Neuron (in vitro differentiated cells): Measurements from ENCODE around the gene ZNF511.

ENCODE experiments used
- H2AFZ ChIP-seq: one replicate; pipeline ENCODE4 v1.6.1; 2013; ENCODE audit warnings: low read depth, mild to moderate bottlenecking, inconsistent platforms, low read length, moderate library complexity
- H3K27me3 ChIP-seq: one replicate; pipeline ENCODE4 v1.6.1; 2013; ENCODE audit warnings: low read length; ENCODE audit not compliant: insufficient read depth
- H3K36me3 ChIP-seq: one replicate; pipeline ENCODE4 v1.6.1; 2013; ENCODE audit warnings: low read length; ENCODE audit not compliant: insufficient read depth
- H3K4me1 ChIP-seq: one replicate; pipeline ENCODE4 v1.6.1; 2013; ENCODE audit warnings: low read length; ENCODE audit not compliant: insufficient read depth
- H3K4me3 ChIP-seq: 2 replicates; pipeline ENCODE4 v1.5.1; 2013; ENCODE audit warnings: mild to moderate bottlenecking, low read length, moderate library complexity
- H3K9me3 ChIP-seq: one replicate; pipeline ENCODE4 v1.6.1; 2013; ENCODE audit warnings: low read length

Gene ZNF511

GRCh38 chr10:133306941-133307379, 1.8 kb upstream of the ZNF511 start:
- Histone ChIP-seq H3K4me1 (peaks cover 20% of the 10 kb centered on the region), H3K27me3 (no peaks in the 10 kb centered on the region), H2AFZ (no peak overlapping the region), H3K36me3 (peaks cover 28% of the 10 kb centered on the region), H3K4me3 (no peak overlapping the region), H3K9me3 (no peaks in the 10 kb centered on the region)

- Histone ChIP-seq H3K9me3 (no peaks in the 10 kb centered on the region), H2AFZ (peak overlapping the region; percentile 86), H3K4me1 (peaks cover 20% of the 10 kb centered on the region), H3K27me3 (no peaks in the 10 kb centered on the region), H3K4me3 (peak overlapping the region; percentile 82), H3K36me3 (peaks cover 25% of the 10 kb centered on the region)
Observed at GRCh38 chr10:133307776-133308420, 816 bp upstream of the ZNF511 start.

GRCh38 chr10:133309100-133309719, 496 bp downstream of the ZNF511 start:
- H2AFZ ChIP-seq = peak overlapping the region; percentile 86
- H3K4me3 ChIP-seq = peak overlapping the region; percentile 82
- H3K36me3 ChIP-seq = peaks cover 25% of the 10 kb centered on the region
- peaks cover 20% of the 10 kb centered on the region for H3K4me1 ChIP-seq
- H3K9me3 ChIP-seq = no peaks in the 10 kb centered on the region
- H3K27me3 ChIP-seq = no peaks in the 10 kb centered on the region

- Histone ChIP-seq H3K4me1 (peaks cover 20% of the 10 kb centered on the region), H2AFZ (no peak overlapping the region), H3K27me3 (no peaks in the 10 kb centered on the region), H3K4me3 (peak overlapping the region; percentile 82), H3K9me3 (no peaks in the 10 kb centered on the region), H3K36me3 (peaks cover 25% of the 10 kb centered on the region)
Observed at GRCh38 chr10:133309720-133310398, 1.1 kb downstream of the ZNF511 start.

- Histone ChIP-seq H3K27me3 (no peaks in the 10 kb centered on the region), H3K36me3 (peaks cover 25% of the 10 kb centered on the region), H3K4me1 (peaks cover 20% of the 10 kb centered on the region), H3K9me3 (no peaks in the 10 kb centered on the region), H2AFZ (no peak overlapping the region), H3K4me3 (no peak overlapping the region)
Observed at GRCh38 chr10:133310399-133310755, 1.7 kb downstream of the ZNF511 start.

GRCh38 chr10:133310789-133311188, 2.1 kb downstream of the ZNF511 start:
- H3K36me3 ChIP-seq = peaks cover 21% of the 10 kb centered on the region

GRCh38 chr10:133311570-133311969, 2.9 kb downstream of the ZNF511 start:
- no peak overlapping the region for H3K4me3 ChIP-seq
- H3K27me3 ChIP-seq = no peaks in the 10 kb centered on the region

More at GRCh38 chr10:133310789-133311188, 2.1 kb downstream of the ZNF511 start:
- Histone ChIP-seq H3K9me3 (no peaks in the 10 kb centered on the region), H3K27me3 (no peaks in the 10 kb centered on the region), H3K4me3 (no peak overlapping the region), H2AFZ (no peak overlapping the region), H3K4me1 (peaks cover 20% of the 10 kb centered on the region)

GRCh38 chr10:133312016-133312768, 3.5 kb downstream of the ZNF511 start:
- no peak overlapping the region for H3K4me3 ChIP-seq

More at GRCh38 chr10:133311570-133311969, 2.9 kb downstream of the ZNF511 start:
- Histone ChIP-seq H3K9me3 (no peaks in the 10 kb centered on the region), H3K36me3 (peaks cover 21% of the 10 kb centered on the region), H3K4me1 (peaks cover 20% of the 10 kb centered on the region), H2AFZ (no peak overlapping the region)

GRCh38 chr10:133312769-133313145, 4.0 kb downstream of the ZNF511 start:
- H3K36me3 ChIP-seq = peaks cover 21% of the 10 kb centered on the region
- no peaks in the 10 kb centered on the region for H3K9me3 ChIP-seq
- no peak overlapping the region for H3K4me3 ChIP-seq
- H3K4me1 ChIP-seq = peaks cover 10% of the 10 kb centered on the region
- H3K27me3 ChIP-seq = no peaks in the 10 kb centered on the region
- H2AFZ ChIP-seq = no peak overlapping the region

More at GRCh38 chr10:133312016-133312768, 3.5 kb downstream of the ZNF511 start:
- H2AFZ ChIP-seq = no peak overlapping the region
- H3K4me1 ChIP-seq = peaks cover 16% of the 10 kb centered on the region
- H3K36me3 ChIP-seq = peaks cover 21% of the 10 kb centered on the region
- no peaks in the 10 kb centered on the region for H3K9me3 ChIP-seq
- no peaks in the 10 kb centered on the region for H3K27me3 ChIP-seq

- Histone ChIP-seq H3K36me3 (peaks cover 21% of the 10 kb centered on the region), H2AFZ (no peak overlapping the region), H3K4me3 (no peak overlapping the region)
Observed at GRCh38 chr10:133313192-133313591, 4.5 kb downstream of the ZNF511 start.

GRCh38 chr10:133314911-133315310, 6.2 kb downstream of the ZNF511 start:
- no peaks in the 10 kb centered on the region for H3K4me1 ChIP-seq

More at GRCh38 chr10:133313192-133313591, 4.5 kb downstream of the ZNF511 start:
- Histone ChIP-seq H3K27me3 (no peaks in the 10 kb centered on the region), H3K4me1 (peaks cover 6% of the 10 kb centered on the region), H3K9me3 (no peaks in the 10 kb centered on the region)

GRCh38 chr10:133315847-133316246, 7.1 kb downstream of the ZNF511 start:
- Histone ChIP-seq H3K9me3 (no peaks in the 10 kb centered on the region), H3K36me3 (peaks cover 10% of the 10 kb centered on the region), H3K4me3 (no peak overlapping the region), H2AFZ (no peak overlapping the region), H3K4me1 (no peaks in the 10 kb centered on the region), H3K27me3 (no peaks in the 10 kb centered on the region)

More at GRCh38 chr10:133314911-133315310, 6.2 kb downstream of the ZNF511 start:
- H3K9me3 ChIP-seq = no peaks in the 10 kb centered on the region
- H3K27me3 ChIP-seq = no peaks in the 10 kb centered on the region
- peaks cover 18% of the 10 kb centered on the region for H3K36me3 ChIP-seq
- no peak overlapping the region for H2AFZ ChIP-seq
- H3K4me3 ChIP-seq = no peak overlapping the region

GRCh38 chr10:133316266-133316665, 7.6 kb downstream of the ZNF511 start:
- Histone ChIP-seq H3K9me3 (no peaks in the 10 kb centered on the region), H3K27me3 (no peaks in the 10 kb centered on the region), H3K36me3 (peaks cover 10% of the 10 kb centered on the region), H3K4me3 (no peak overlapping the region), H3K4me1 (no peaks in the 10 kb centered on the region), H2AFZ (no peak overlapping the region)
